Body of pancreas (tissue), 4 donors: ENCODE data around the gene PEX16.

Experiments used
- CTCF ChIP-seq, 7 experiments: fragments of 450-650 bp in 4 of 7; fragments of 200-600 bp in 3 of 7; sonication (generic) in 3 of 7; IDR thresholded peaks; one replicate each; pipeline ENCODE4 v1.5.1; 2016 to 2019; ENCODE audit warnings: antibody characterized with exemption in 7 of 7
- POLR2A ChIP-seq, 3 donors: fragments of 450-650 bp; IDR thresholded peaks; one replicate each; pipeline ENCODE4 v1.6.1; 2016; ENCODE audit warnings: antibody characterized with exemption in 3 of 3, mild to moderate bottlenecking in 2 of 3

DNA sequence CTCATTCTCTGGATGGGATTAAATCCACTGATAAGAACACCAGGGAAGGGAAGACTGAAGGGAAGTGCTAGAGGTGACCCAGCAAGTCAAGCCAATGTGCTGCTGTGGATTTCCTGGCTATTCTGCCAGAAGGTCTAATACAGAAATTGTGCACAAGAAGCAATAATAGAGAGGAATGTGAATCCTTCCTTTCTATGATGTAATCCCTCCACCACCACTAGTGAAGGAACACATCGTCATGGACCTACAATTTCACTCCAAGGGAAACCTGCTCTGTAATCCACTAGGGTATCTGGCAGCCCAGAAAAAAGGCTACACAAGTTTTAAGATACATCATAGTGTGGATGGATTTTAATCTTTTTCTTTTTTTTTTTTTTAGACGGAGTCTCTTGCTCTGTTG lies 22.2 kb upstream of the PEX16 start:
- TF ChIP-seq POLR2A (IDR thresholded peaks at IDR 0.05) (no peak), CTCF (IDR thresholded peaks at IDR 0.05) (no peak)
